GM19351 (cell line): ENCODE results near the gene CHRNA4.

Experiments
- ATAC-seq: cut with Tn5 transposase; IDR thresholded peaks from one replicate; pipeline ENCODE4 v1.9.1; 2021; ENCODE audit warnings: mild to moderate bottlenecking, moderate library complexity; ENCODE audit not compliant: unreplicated experiment

Gene CHRNA4

DNA sequence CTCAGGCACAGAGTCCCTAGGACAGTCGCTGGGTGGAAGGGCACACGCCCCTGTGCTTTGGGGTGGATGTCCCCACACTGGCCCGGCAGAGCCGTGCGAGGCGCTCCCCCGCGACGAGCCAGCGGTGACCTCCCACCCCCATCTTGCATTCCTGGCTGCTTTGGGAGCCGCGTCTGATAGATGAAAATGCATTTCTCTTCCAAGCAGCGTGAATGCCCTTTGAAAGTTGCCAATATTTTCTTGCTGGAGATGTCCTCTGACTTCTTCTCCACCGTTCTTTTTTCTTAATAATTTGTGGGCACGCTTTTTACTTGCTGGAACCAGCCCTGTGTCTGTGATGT is 38.2 kb downstream of the CHRNA4 start:
- no peak for ATAC-seq

DNA sequence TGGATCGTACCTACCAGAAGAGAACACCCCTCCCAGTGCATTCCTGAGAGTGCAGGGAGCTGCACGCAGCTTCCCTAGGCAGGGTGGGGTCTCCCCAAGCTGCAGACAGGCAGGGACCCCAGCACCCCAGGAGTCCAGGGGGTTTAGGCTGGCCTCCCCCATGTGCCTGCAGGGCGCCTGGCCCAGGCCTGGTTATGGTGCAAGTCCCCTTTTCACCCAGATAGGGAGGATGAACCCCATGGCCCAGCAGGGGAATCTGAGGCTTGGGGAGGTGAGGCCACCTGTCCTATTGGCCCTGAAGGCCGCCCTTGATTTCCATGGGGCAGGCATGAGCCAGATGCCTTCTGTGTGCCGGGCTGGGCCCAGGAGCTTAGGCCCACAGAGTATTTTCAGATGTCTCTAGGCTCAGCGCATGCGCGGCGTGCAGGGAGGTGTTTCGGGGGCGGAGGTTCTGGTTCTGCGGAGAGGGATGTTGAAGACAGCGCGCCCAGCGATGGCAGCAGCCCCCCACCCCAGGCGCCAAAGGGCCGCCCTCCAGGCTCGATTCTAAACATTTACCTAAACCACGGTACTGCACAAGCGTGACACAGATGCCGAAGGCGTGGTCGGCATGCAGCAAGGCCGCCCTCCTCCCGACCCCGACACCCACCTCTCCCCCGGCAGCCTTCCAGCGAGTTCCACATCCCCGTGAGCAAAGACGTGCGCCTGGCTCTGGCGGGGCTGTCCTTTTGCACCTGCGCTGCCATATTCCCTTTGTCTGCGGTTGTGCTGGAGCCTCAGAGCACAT is 38.8 kb downstream of the CHRNA4 start:
- ATAC-seq = no peak

DNA sequence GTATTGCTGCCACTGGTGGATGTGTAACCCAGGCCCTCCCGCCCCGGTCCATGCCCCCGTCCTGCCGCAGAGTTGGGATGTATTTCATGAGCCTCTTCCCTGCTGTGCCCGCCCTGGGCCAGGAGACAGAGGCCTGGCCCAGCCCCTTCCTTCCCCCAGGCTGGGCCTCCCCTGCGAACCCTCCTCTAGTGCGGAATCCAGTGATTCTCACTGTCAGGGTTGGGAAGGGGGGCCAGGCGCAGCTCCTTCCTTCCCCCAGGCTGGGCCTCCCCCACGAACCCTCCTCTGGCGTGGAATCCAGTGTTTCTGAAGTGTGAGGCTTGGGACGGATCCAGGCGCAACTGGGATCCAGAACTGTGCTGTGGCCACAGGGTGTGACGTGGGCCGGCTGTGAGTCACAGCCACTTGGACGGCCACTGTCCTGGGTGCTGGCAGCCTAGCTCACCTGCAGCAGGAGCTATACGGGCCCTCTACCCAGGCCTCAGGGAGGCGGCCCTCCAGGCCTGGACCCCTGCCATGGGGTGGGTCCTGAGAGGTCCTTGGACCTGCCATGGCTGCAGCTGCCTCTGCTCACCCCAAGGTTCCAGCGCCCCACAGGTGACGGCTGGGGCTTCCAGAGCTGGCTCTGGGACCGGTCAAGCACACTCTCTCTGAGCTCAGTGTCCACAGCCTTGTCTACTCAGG is 39.9 kb downstream of the CHRNA4 start:
- ATAC-seq = no peak

DNA sequence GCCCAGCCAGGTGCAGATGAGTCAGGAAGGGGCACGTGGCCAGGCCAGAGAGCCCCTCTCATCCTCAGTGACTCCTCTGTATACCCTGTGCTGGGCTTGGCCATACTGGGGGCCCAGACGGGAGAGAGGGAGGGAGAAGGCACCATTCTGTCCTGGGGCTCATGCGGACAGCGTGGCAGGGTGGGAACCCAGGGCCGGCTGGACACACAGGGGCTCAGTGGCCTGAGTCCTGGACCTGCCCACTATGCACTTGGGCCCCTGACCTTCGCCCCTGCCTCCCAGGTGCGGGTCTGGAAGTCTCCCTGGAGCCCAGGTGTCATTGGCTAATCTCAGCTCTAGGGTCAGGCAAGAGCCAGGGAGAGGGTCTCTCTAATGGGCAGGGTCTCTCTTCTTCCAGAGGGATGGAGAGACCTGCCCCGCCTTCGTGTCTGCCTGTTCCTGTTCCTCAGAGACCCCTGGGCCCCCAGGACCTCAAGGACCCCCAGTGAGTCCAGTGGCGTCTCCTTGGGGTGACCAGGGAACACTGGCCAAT is 40.5 kb downstream of the CHRNA4 start:
- no peak for ATAC-seq

DNA sequence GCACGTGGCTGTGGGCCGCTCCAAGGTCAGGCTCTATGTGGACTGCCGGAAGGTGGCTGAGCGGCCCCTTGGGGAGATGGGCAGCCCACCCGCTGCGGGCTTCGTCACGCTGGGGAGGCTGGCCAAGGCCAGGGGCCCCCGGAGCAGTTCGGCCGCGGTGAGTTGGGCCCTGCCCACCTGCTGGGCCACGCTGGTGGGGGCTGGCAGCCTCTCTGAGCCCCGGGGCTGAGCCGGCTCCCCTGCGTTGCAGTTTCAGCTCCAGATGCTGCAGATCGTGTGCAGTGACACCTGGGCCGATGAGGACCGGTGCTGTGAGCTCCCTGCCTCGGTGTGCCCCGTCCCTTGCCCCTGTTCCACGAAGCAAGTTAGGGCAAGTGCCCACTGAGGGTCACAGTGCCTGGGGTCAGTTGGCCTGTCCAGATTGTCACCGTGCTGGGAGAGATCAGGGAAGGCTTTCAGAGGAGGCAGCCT is 41.1 kb downstream of the CHRNA4 start:
- ATAC-seq = no peak

DNA sequence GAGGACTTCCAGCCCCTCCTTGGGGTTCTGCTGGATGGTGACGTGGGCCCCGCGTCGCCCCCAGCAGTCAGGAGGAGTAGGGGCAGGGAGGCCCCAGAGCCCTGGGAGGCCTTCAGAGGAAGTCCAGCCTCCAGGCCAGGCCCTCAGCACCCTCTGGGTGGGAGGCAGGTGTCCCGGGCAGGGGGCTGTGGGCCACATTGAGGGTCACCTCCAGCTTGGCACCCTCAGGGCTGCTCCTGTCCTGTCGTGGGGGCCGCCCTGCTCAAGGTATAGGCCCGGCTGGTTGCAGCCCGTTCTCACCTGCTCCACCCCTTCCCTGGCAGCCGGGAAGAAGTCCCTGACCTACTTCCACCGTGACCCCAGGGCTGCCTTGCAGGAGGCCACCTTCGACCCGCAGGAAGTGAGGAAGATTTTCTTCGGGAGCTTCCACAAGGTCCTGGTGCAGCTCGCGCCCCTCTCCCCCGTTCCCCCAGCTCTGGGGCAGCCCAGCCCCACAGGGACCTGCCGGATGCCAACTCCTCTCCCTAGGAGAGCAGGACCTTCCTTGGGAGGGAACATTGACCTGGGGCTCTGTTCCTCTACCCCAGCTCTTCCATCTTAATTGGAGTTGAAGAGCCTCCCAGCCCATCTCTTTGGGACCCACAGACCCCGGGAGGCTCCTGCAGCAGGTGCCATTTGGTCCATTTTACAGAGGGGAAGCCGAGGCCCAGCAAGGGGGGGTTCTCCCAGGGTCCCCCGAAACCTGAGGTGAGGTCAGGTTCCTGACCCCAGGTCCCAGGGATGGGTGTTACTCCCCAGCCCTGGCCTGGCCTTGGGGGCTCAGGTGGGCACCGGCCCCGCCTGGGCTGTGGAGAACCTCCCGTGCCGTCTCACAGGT is 41.7 kb downstream of the CHRNA4 start:
- ATAC-seq = no peak

DNA sequence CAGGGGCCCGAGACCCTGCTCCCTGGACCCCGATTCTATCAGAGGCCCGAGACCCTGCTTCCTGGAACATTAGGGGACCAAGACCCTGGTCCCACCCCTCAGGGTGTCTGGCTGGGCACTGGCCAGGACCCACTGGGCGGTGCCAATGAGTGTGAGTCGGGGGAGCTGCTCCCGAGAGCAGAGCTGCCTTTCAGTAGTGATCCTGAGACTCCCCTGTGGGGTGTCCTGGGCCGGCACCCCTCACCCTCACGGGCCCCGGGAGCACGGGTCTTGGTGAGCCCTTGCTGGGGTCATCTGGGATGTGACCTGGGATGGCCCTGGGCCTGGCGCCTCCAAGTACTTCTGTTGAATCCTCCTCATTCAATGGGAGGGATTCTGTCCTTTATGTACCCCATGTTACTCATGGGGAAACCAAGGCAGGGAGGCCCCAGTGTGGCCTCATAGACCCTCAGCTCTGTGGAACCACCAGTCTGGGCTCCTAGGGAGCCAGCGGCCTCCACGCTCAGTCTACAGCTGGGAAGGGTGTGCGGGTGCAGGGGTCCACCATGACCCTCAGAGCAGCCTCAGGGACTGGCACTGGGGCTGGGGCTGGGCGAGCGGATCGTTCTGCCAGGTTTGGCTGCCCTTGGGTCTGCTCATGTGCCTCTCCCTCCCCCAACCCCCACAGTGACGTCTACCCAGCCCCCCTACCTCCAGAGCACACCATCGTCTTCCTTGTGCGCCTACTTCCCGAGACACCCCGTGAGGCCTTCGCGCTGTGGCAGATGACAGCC is 42.6 kb downstream of the CHRNA4 start:
- no peak for ATAC-seq

DNA sequence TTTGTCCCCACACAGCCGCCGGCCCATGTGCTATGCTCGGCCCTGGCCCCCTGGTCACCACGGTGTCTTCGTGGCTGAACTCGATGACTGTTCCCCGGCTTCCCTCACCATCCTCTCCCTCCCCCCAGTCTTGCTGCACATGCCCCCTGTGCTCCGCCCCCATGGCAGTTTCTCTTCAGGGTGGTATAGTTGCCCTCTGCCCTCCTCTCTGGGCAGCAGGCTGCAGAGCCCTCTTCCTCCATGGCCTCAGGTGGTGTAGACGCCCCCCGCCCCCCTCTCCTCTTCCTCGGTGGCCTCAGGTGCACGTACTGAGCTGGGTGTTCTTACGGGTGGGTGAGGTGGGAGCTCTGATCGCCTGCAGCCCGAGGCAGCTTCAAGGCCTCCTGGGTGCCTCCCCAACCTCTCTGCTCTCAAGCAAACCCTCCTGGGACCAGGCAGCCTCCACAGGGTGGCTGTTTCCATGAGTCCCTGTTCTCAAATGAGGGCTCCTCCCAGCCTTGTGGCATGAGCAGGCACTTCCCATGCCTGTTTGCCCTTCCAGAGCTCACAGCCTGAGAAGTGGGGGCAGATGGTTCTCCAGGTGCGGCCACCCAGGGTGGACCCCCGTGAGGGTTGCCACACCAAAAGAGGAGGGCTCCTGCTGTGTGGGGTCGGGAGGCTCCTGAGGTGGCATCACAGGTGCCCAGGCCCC is 43.4 kb downstream of the CHRNA4 start:
- no peak for ATAC-seq

DNA sequence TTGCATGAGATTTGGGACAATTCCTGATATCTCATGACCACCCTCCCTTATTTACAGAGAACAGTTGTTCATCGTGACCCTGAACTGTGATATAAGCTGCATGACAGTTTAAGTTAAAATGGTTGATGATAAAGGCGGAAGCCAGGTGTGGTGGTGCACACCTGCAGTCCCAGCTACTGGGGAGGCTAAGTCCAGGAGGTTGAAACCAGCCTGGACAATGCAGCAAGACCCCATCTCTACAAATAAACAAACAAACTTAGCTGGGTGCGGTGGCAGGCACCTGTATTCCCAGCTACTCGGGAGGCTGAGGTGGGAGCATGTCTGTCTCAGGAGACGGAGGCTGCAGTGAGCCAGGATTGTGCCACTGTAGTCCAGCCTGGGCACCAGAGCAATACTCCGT is 44.1 kb downstream of the CHRNA4 start:
- no peak for ATAC-seq

DNA sequence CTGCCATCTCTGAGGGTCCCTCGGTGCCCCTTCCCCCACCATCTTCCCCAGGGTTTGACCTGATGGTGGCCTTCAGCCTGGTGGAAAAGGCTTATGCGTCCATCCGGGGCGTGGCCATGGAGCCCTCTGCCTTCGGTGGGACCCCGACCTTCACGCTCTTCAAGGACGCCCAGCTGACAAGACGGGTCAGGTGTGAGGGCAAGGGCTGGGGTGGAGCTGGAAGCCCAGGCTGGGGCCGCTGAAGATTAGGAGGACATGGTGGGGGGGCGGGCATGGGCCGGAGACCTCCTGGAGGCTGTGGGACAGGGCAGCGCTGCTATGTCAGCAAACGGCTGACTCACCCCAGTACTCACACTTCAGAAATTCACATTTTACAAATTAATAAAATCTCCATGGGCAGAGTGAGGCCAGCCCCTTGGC is 44.6 kb downstream of the CHRNA4 start:
- no peak for ATAC-seq

DNA sequence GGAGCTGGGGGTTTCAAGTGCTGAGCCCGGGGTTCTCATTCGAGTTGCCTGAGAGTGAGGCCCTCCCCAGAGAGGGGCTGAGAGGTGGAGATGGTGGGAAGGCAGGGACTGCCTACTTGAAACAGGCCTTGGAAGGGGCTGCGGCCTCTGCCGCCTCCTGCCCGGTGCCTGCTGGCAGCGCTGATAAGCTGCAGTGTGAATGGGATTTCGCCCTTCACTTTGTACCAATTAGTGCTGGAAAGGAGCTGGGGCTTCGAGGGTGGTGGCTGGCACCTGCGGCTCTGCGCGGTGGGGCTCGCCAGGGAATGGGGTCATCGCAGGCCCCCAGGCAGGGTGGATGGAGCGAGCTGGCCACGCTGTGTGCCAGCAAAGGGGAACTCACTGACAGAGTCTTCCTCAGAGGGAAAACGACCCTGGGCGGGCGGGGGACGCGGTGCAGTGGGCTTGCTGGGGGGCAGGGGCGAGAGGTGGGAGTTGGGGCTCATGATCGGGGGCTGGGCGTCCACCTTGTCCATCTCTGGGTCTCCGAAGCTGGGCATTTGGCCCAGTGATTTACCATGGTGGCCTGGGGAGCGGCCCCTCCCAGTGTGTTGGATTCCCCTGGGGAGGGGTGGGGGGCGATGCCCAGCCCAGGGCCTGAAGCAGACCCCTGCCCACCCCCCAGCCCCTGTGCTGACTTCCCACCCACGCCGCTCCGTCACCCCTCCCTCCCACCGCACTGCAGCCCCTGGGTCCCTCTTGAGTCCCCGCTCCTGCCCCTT is 45.2 kb downstream of the CHRNA4 start:
- ATAC-seq = no peak

DNA sequence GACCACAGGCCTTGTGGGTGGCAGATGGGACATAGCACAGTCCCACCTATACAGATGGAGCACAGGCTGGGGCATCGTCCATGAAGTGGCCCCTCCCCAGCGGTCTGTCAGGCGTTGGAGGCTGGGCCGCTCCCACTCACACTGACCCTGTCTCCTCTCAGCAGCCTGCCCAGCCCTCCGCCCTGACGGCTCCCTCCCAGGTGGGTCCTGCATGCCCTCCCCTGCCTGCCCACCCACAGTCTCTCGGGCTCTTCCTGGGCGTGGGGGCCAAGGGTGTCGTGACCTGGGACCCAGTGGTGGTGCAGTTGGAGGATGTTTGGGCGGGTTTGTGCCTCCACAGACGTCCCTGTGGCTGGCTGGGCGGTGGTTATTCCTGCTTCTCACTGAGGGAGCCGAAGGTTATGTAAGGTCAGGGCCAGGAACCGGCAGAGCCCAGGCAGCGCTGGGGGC is 45.9 kb downstream of the CHRNA4 start:
- ATAC-seq = no peak

DNA sequence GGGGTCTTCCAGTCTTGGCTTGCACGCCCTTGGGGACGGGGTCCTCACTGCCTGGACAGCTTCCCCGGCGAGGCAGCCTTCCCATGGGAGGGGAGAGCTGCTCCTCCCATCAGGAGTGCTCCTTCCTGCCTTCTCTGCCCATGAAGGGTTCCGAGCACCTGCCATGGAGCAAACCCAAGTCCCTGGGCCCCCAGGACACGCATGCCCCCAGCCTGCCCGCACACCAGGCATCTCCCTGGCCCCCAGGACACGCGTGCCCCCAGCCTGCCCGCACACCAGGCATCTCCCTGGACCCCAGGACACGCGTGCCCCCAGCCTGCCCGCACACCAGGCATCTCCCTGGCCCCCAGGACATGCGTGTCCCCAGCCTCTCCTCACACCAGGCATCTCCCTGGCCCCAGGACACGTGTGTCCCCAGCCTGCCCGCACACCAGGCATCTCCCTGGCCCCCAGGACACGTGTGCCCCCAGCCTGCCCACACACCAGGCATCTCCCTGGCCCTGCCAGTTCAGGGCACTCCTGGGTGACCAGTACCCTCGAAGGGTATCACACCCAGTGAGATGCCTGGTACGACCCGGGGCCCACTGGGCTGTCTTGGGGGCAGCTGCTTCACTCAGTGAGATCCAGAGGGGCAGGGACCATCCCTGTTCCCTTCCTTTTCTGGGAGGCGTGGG is 46.4 kb downstream of the CHRNA4 start:
- ATAC-seq = no peak

DNA sequence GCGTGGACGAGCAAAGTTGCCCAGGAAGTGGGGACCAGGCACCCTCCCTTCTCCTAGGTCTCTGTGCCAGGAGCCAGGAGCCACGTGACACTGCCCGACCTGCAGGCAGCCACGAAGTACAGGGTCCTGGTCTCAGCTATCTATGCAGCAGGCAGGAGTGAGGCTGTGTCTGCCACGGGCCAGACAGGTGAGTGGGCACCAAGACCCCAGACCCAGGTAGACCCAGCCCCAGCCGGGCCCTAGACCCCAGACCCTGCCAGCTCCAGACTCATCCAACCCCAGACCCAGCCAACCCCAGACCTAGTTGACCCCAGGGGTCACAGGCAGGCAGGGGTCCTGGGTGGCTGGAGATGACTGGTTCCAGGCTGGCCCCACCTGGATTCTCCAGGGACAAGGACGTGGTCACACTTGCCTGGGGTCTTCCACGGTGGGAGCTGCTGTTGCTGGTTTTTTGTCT is 47.1 kb downstream of the CHRNA4 start:
- no peak for ATAC-seq

DNA sequence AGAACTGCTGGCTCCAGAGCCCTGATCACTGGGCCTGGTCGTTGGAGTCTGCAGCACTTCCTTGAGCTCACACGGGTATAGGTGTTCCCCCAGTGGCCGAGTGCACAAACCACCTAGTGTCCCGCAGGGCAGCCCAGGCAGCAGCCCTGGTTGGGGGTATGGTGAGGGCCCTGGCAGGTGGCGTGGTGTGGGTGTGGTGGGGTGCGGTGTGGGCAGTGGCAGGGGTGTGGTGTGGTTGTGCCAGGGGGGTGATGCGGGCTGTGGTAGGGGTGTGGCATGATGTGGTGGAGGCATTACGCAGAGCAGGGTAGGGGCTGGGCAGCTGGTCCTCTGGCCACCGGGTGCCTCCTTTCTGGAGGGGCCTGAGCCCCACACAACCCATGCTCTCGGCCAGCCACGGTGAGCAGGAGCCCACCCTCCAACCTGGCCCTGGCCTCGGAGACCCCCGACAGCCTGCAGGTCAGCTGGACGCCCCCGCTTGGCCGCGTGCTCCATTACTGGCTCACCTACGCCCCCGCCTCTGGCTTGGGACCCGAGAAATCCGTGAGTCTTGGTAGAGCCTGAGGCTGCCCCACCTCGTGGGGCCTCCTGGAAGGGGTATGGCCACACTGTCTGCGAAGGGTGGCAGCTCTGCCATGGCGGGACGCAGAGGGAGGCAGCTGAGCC is 47.7 kb downstream of the CHRNA4 start:
- ATAC-seq = no peak

DNA sequence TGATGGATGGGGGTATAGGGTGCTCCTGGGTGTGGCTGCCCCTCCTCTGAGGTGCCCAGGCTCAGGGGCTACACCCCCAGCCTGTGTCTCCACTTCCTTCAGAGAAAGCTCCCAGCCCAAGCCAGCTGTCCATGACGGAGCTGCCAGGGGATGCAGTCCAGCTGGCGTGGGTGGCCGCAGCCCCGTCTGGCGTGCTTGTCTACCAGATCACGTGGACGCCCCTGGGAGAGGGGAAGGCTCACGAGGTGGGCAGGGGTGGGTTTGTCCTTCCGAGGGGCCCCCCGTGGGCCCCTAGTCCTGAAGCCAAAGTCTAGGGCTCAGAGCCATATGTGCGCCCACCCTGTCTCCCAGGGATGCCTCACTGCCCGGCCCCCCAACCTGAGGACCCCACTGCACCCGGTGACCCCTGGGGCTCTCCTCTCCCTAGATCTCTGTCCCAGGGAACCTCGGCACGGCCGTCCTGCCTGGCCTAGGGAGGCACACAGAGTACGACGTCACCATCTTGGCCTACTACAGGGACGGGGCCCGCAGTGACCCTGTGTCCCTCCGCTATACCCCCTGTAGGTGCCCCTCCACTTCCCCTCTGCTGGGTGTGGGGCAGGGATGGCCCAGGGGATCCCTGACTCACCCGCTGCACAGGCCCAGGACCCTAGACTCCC is 48.3 kb downstream of the CHRNA4 start:
- ATAC-seq = no peak

DNA sequence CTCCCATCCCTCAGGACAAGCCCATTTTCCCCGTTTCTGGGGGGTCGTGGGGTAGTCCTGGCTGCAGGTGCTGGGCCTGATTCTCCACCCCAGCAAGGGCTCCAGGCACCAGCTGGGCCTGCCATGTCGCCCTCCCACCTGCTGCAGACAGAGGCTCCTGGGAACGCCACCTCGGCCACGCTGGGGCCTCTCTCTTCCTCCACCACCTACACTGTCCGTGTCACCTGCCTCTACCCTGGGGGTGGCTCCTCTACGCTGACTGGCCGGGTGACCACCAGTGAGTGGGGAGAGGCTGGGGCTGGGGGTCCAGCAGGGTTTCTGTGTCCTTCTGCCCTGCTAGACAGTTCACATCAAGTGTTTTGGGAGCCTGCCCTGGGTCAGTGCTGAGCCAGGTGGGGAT is 48.9 kb downstream of the CHRNA4 start:
- ATAC-seq = no peak
